ENCODE measurements around the gene IFNA13.

- TF ChIP-seq CTCF (conservative IDR thresholded peaks at IDR 0.05; ENCODE audit: low read length) (no peak), EZH2phosphoT487 (IDR thresholded peaks at IDR 0.05; ENCODE audit: borderline replicate concordance, low read depth, low read length) (no peak)
Measured at GRCh38 chr9:21357479-21358460, 10.1 kb downstream of the IFNA13 start.
